GM21381 (cell line): ENCODE data around the gene ACAD9.
"Not testable (repeated sequence)": the region's sequence is repeated elsewhere in the genome, so short reads cannot be mapped to it uniquely, and the experiment has no call there.

Source experiments
- ATAC-seq: cut with Tn5 transposase; IDR thresholded peaks from one replicate; pipeline ENCODE4 v1.9.1; 2021; ENCODE audit warnings: mild to moderate bottlenecking, moderate library complexity; ENCODE audit not compliant: unreplicated experiment

Gene ACAD9

DNA sequence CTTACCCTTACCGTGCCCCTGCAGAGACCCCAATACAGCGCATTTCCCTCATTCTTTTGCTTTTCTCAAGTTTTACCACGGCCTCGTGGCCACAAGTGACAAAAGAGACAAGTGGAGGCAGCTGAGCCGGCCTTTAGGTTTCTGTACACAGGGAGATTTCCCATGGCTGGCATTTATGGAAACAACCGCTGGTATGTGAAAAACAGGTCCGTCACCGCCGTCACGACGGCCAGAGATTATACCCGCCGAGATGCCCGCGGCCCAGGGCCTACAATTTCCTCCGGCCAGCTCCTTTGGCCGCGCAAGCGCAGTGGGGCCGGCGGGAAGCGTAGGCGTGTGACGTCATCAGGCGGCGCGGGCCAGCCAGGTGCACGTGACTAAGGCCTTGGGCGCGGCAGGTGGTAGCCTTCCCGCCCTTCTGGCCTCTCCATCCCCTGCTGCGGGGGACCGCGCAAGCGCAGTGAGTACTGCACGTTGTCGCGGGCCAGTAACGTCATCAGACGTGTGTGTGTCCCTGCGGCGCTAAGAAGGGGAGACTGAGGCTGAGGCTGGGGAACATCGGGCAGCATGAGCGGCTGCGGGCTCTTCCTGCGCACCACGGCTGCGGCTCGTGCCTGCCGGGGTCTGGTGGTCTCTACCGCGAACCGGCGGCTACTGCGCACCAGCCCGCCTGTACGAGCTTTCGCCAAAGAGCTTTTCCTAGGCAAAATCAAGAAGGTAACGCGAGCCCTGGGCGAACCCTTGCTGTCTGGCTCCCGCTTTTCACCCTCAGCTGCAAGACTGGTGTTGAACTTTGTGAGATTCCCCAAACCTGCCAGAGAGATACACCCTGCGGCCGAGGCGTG, at the start of gene ACAD9:
TSS of gene ACAD9 (plus strand) at position 496 of the 845 bp plus-strand sequence. CDS start at position 568, 72 bp downstream.
- peak; percentile 91 for ATAC-seq

DNA sequence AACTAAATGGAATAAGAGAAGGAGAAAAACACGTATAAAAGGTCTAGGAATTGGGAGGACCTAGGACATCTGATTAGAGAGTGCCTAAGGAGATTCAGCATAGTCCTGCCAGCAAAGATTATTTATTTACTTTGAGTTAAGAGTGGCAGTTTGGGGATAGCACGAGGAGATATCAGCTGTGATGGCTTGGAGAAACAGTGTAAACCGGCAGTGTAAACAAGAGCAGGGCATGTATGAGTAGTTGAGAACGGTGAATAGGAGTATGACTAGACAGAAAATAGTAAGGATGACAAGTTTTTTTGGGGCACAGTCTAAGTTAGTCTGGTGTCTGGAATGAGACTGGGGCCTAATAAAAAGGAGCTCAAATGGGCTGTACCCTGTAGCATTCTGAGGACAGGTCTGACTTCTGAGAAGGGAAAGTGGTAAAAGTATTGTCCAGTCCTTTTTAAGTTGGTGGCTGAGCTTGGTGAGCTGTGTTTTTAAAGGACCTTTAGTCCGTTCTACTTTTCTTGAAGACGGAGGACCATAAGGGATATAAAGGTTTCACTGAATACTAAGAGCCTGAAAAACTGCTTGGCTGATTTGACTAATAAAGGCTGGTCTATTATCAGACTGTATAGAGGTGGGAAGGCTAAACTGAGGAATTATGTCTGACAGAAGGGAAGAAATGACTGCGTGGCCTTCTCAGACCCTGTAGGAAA, 49.3 kb upstream of the ACAD9 start:
- ATAC-seq = not testable (repeated sequence)

DNA sequence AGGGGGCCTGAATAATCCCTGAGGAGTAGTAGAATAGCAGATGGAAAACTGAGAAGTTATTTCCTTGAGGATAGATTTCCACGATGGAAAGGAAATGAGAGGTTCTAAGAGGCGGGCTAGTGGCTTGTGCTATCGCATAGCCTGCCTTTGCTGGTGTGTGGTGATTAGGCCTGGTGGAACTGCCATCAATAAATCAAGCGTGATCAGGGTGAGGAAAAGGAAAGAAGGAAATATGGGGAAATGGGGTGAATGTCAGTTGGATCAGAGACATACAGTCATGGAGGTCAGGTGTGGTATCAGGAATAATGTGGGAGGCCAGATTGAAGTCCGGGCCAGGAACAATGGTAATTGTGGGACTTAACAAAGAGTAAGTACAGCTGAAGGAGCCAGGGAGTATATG, 48.7 kb upstream of the ACAD9 start:
- ATAC-seq = not testable (repeated sequence)

DNA sequence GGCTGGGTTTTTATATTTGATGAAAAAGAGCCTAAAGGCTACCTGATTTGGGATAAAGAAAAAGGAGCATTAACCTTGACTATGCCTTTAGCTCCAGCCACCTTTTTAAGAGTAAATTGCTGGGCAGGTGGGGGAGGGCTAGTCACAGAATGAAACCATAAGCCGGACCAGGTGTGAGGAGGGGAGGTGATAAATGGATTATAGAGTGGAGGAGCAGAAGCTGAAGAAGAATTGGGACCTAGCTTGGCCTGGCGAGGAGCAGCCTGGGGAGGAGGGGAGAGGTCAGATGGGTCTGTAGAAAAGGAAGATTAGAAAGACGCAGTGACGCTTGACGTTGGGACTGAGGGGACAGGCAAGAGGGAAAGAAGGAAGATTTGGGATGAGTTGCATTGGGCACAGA, 46.4 kb upstream of the ACAD9 start:
- not testable (repeated sequence) for ATAC-seq

DNA sequence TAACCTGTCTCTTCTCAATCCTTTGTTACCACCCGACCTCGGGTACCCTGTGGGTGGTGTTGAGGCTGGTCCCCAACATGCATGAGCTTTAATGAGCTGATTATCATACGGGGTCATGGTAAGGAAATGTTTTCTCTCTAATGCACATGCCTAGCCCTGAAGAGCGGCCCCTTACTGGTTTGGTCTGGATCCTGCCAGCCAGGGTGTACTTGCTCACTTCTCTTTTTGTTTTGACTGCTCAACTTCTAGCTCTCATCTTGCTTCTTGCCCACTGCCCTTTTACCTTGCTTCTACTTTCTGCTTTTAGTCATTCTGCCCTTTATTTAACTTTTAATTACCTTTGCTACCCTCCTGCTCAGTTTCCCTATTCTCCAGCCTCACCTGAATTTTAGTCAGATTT, 44.3 kb upstream of the ACAD9 start:
- ATAC-seq = no peak

DNA sequence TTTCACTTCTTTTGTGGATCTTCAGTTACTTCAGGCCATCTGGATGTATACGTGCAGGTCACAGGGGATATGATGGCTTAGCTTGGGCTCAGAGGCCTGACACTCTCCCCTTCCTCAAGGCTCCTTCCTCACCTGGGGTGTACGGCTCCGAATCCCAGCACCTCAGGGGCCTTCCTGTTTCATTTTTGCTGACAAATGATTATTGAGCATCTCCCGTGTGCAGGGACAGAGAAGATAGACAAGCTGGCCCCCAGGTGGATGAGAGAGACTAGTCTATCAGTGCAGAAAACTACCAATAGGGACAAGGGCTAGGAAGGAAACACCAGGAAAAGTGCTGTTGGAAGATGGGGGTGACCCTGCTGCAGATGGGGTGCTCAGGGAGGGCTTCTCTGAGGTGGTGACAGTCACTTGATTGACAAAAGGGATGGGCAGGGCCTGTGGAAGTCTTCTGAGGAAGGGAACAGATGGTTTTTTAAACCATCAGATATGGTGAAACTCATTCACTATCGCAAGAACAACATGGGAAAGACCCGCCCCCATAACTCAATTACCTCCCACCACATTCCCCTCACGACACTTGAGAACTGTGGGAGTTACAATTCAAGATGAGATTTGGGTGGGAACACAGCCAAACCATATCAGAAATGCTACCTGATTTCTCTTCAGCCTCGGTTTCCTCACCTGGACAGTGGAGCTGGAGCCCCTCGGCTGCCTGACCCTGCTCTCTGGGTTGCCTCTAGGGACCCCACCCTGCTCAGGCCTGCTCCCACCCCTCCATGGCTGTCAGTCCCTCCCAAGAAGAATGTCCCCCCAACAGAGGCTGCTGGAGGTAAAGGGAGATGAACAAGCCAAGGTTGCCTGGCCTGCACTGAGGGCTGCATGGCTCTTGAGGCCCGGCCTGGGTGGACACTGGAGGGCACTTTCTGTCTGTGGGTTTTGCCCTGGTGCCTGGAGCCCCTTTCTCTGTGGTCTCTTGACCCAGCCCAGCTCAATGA, 37.2 kb upstream of the ACAD9 start:
- no peak for ATAC-seq

DNA sequence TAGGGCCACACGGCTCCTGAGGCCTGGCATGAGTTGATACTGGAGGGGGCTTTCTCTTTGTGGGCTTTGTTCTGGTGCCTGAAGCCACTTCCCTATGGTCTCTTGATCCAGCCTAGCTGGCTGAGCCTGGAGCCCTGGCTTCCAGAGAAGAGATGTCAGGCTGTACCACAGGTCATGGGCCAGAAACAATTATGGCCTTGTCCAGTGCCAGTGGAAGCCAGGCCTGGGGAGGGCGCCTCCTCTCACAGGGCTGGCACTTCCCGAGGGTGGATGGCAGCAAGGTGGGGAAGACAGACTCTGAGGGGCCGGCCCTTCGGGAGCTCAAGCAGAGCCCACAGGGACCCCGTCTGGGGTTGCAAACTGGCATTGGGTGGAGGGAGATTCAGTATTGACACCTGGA, 34.9 kb upstream of the ACAD9 start:
- ATAC-seq = no peak

DNA sequence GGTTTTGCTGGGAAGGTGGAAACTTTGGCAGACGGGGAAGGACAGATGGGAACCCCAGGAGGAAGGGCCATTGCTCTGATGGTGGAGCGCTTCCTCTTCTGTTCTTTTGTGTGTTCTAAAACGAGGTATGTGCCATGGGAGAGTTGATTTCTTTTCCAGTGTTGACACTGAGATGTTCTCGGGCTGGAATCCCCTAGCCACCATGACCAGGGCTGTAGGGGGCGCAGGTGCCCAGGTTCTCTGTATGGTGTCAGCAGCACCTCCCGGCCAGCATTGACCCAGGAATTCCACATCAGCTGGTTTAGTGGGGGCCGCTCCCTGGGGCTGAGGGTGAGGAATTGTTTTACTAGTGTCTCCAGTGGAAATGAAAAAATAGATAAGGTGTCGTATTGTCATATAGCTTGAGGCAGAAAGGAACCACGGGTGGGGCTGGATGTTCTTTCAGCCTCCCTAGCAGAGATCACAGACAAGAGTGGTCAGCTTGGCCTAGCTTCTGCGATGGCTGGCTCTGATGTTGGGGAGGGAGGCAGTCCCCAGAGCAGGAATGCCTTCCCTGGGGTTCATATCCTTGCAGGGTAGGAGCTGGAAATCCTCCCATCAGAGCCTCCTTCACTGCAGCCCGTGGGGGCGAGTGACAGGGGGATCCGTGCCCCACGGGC, 34.2 kb upstream of the ACAD9 start:
- ATAC-seq = no peak

DNA sequence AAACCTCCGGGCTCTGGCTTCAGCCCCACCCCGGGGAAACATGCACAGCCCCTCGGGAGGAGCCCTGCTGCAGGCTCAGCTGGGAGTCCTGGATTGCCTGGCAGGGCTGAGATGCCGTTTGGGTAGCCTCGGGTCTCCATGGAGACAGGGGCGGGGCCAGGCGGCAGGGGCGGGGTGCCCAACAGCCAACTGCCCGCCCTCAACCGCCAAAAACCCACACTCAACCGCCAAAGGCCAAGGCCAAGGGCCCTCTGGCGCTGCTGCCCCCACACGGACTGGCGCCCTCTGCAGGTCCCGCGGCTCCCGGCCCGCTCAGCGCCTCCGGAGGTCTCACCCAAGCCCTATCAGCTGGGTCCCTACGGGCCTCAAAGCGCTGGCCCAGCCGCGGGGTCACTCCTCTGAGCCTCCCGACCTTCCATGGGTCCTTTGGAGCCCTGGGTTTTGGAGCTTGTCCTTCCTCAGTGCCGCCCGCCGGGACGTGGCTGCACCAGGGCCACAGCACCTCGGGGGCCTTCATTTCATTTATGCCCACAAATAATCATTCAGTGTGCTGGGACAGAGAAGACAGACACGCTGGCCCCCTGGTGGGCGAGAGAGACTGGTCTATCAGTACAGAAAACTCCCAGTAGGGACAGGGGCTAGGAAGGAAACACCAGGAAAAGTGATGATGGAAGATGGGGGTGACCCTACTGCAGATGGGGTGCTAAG, 33.5 kb upstream of the ACAD9 start:
- peak; percentile 77 for ATAC-seq

DNA sequence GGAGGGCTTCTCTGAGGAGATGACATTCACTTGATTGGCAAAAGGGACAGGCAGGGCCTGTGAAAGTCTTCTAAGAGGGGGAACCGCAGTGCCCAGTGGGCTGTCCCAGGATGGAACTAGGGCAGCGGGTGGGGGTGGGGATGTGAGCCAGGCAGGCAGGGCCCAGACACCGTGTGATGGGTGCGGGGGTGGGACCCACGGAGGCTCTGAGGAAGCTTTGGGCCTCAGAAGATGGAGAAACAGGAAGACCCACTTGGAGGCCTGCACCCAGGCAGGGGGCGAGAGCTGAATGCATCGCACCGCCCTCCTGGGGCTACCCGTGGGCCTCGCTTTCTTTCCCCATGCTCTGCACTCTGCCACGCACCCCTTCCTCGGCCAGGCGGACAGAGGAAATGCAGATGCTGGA, 32.9 kb upstream of the ACAD9 start:
- ATAC-seq = no peak

DNA sequence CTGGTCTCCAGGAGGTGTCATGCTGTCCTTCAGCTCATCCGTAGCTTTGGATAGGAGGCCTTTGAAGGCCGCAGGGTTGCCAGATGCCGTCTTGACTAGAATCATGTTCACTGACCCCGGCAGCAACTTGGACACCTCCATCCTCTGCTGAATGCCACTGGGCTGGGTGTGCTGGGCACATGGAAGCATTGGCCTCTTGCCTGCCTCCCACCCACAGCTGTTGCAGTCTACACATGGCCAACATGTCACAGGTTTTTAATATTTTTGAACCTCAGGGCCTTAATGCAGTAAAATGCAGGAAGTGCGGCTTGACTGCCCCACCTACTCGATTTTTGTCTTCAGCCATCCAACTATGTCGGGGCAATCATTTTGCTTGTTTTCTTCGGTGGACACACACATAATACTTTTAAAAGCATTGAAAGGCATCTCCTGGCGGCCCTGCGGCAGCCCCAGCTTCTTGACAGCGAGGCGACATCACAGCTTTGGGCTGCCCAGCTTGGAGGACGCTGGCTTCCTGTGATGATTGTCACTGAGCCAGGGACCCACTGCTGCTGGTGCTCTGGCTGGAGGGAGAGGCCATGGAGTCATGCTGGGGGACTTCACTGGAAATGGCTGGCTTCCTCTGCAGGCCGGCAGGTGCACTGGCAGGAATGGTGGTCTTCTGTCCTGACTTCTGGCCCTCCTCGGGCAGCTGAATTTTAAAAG, 31.6 kb upstream of the ACAD9 start:
- ATAC-seq = no peak

DNA sequence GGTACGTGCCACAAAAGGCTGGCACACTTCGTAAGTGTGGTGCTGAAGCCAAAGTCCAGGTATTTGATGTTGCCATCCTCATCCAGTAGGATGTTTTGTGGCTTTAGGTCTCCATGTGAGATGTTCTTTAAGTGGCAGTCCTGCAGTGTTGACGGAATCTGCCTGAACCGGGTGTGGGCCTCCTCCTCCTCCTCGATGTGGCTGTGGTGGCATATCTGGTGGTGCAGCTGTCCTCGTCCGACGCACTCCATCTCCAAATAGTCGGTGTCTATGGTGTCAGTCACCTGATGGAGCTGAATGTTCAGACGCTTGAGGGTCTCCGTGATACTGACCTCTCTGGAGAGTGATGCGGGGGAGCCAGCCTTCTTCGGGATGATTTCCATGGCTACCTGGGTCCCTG, 30.5 kb upstream of the ACAD9 start:
- no peak for ATAC-seq

DNA sequence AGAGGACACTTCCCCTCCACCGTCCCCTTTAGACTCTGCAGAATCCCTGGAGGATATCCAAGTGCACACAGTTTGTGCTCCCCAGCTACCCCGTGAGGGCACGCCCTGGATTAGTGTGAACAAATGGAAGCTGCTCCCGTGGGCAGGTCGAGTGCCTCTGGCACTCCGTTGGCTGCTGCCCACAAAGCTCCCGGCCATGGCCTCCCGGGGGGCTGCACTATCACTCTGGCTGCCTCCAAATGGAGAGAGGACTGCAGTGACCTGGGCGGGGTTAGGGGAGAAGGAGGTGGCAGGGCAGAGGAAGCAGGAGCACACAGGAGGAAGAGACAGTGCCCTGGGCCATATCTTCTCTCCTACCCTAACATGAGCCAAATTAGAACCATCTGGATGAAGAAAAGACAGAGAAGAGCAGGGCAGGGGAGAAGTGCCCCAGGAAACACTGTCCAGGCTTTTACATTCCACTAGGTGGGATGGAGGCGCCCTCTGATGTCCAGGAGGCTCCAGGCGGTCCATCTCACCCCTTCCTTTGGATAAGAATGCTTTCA, 29.4 kb upstream of the ACAD9 start:
- ATAC-seq = no peak

DNA sequence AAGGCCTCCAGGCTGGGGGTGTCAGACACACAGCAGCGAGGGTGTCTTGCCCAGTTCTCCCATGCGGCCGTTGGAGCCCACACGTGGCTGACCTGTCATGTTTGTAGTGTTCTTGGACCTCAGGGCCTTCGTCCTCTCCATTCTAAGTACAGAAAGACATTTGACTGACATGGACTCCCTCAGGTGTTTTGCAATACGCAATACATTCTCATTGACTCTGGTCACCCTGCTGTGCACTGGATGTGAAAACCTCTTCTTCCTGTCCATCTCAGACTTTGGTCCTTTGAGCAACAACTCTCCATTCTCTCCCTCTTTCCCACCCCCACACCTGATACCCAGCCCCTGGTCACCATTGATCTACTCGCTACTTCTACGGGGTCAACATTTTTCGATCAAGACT, 28.9 kb upstream of the ACAD9 start:
- no peak for ATAC-seq

DNA sequence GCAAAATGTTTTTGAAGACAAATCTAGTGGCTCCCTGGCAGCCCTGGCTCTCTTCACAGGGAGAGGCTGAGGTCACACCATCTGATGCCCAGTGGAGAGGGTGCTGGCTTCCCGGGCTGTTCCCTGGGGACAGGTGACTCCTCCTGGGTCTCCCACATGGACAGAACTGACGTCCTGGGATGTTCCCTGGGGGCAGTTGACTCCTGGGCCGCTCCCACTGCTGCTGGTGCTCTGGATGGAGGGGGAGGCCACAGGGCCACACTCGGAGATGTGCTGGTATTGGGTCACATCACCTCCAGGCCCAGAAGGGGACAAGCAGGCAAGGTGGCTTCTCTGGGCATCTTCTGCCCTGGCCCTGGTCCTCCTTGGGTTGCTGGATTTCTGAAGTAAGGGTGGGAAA, 27.8 kb upstream of the ACAD9 start:
- no peak for ATAC-seq

DNA sequence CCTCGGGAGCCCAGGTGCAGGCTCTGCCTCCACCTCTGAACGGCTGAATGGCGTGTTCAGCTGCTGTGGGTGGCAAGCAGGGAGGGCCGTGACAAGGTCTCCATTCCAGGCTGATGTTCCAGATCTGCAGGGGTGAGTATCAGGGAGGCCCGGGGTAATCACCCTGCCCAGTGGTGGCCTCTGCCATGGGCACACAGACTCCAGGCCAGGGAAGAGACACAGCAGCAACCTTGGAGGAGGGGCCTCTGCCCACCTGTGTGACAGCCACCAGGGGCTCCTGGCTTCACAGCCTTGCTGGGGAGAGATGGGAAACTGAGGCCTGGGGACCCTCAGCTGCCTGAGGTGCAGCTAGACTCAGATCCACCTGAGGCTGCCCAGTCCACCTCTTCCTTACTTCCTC, 25.6 kb upstream of the ACAD9 start:
- ATAC-seq = no peak

DNA sequence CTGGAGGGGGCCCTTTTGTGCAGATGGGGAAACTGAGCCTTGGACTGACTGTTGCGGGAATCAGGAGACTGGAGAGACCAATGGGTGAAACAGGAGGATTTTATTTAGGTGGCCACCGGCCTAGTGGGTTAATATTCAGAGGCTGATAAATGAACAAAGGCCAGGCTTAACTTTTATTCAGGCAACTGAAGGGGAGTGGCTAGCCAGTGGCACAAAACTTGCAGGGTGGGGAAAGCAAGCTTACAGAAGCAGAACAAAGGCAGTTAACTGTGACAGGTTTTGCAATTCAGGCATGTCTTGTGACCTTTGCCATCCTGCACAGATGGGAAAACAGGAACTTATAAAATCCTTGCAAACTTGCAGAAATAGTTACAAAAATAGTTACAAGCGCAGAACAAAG, 24.9 kb upstream of the ACAD9 start:
- ATAC-seq = no peak

DNA sequence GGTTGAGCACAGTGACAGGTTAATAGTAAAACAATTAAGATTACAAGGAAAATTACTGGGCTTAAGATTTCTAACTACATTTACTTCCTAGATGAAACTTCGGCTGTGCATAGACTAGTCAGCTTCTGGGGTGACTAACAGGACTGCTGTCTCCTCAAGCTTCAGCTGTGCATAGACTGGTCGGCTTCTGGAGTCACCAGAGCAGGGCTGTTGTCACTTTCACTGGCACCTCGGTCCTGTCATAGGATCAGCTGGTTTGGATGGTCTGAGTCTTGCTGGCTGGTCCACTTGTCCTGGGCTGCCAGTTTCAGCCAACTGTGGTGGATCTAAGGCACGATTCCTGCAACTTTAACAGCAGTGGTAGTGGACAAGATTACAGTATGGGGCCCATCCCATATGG, 23.9 kb upstream of the ACAD9 start:
- no peak for ATAC-seq

DNA sequence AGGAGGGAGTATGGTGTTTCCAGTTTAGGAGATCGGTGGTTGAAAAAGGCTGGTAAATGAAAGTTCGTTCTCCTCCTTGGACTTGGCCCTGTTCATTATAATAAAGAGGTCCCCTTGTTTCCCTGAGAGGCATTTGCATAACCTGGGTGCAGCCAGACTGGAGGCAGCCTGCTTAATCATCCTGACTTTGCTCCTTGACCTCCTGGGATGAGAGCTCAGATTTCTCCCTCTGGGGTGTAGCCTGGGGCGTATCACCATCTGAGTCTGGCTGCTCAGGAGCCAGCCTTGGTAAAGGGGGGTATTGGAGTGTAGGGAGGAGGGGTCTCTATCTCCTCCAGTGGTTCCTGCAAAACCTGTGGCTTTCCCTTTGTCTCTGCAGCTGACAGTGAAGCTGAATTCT, 21.3 kb upstream of the ACAD9 start:
- no peak for ATAC-seq
